C4-2B (cell line): ENCODE results near the gene TMEM235.
A peak's percentile ranks its signal among the peaks of the same experiment; 100 is the strongest.

Source experiments
- H3K27ac ChIP-seq: fragments of 450-650 bp; 2 replicates; pipeline ENCODE4 v1.5.1; 2017
- CTCF ChIP-seq: fragments of 450-650 bp; conservative IDR thresholded peaks from 2 replicates; pipeline ENCODE4 v1.5.1; 2017; ENCODE audit warnings: mild to moderate bottlenecking
- ZFX ChIP-seq: fragments of 450-650 bp; IDR thresholded peaks from 2 replicates; pipeline ENCODE4 v1.6.1; 2017

TMEM235 gene

GRCh38 chr17:78263736-78264340 lies 32.4 kb downstream of the TMEM235 start:
- H3K27ac ChIP-seq: no peak overlapping the region
- TF ChIP-seq ZFX: no peak

GRCh38 chr17:78264590-78264989 lies 33.2 kb downstream of the TMEM235 start:
- TF ChIP-seq CTCF (no peak), ZFX (no peak)
- H3K27ac ChIP-seq: no peak overlapping the region

GRCh38 chr17:78265121-78265520 lies 33.7 kb downstream of the TMEM235 start:
- TF ChIP-seq ZFX: no peak
- TF ChIP-seq CTCF: no peak
- H3K27ac ChIP-seq: peak overlapping the region; percentile 28; the same call in 1 of the 2 replicates

GRCh38 chr17:78266231-78266631 lies 34.8 kb downstream of the TMEM235 start:
- H3K27ac ChIP-seq: peak overlapping the region; percentile 28
- TF ChIP-seq ZFX (no peak), CTCF (no peak)

- TF ChIP-seq CTCF (no peak), ZFX (no peak)
These were observed 35.3 kb downstream of the TMEM235 start for GRCh38 chr17:78266771-78267170.

GRCh38 chr17:78267253-78268073 lies 36.0 kb downstream of the TMEM235 start:
- peak overlapping the region; percentile 28; the same call in 1 of the 2 replicates for H3K27ac ChIP-seq
- TF ChIP-seq ZFX (no peak), CTCF (no peak)

More at GRCh38 chr17:78266771-78267170, 35.3 kb downstream of the TMEM235 start:
- peak overlapping the region; percentile 28; the same call in 1 of the 2 replicates for H3K27ac ChIP-seq

- TF ChIP-seq ZFX (no peak), CTCF (no peak)
- H3K27ac ChIP-seq: no peak overlapping the region
These were observed 36.9 kb downstream of the TMEM235 start for GRCh38 chr17:78268191-78268874.
